ENCODE data around the gene NAA40. TPM values are rescaled to one million over a fixed set of nuclear protein-coding genes. Genes with fewer than 3 reads are reported as not detected.

Gene NAA40
- 10 to 100 TPM; 19.3 to 39.8 (median 32.1) TPM for polyA plus RNA-seq (ENCODE audit: insufficient read length in 4 of 4)

- peak; percentile 87 to 92 (median 90) for DNase-seq (ENCODE audit: low read depth in 4 of 4, low spot score in 3 of 4)
These were observed at the start of gene NAA40 for GRCh38 chr11:63938479-63939396. Gene NAA40, plus strand, starts transcription at chr11:63939002. Its CDS starts 95 bp downstream, at chr11:63939097.

GRCh38 chr11:63889344-63889743, 49.5 kb upstream of the NAA40 start:
- no peak for DNase-seq (ENCODE audit: low read depth in 4 of 4, low spot score in 3 of 4)

GRCh38 chr11:63890368-63890767, 48.4 kb upstream of the NAA40 start:
- DNase-seq (ENCODE audit: low read depth in 4 of 4, low spot score in 3 of 4): no peak

DNA sequence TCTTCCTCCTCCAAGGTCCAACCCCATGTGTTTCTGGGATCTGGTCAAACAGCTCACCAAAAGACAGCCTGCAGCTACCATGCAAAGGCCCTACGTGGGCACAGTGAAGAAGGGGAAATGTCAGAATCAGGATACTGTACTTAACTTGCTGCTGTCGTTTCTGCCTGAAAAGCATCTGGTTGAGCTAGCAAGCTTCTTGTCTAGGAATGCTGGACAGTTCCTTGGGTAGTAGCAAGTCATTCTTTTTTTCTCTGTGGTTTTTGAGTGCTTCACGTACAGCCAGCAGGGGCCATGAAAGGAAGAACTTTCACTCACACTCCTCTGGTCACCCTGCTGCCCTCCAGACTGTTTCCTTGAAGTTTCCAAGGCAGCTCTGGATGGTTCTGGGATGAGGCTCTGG, 46.6 kb upstream of the NAA40 start:
- DNase-seq (ENCODE audit: low read depth in 4 of 4, low spot score in 3 of 4): no peak

GRCh38 chr11:63893355-63893754, 45.4 kb upstream of the NAA40 start:
- DNase-seq (ENCODE audit: low read depth in 4 of 4, low spot score in 3 of 4): no peak

DNA sequence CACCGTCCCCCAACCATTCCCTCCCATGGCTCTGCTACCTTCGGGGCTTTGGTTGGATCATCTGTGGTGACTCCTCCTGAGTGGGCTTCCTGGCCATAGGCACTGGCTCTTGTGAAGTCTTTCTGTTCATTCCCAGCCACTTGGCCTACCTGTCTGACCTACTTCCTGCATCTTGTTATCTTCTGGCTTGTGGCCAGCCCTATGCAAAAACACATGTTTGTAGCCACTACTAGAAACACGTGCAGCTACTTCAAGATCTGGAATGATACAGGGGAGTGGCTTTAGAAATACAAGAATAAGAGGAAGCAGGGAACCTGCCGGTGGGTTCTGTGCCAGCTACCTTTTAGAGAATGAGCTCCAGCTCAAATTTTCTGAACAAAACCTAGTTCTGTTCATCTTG, 42.7 kb upstream of the NAA40 start:
- DNase-seq (ENCODE audit: low read depth in 4 of 4, low spot score in 3 of 4): no peak

DNA sequence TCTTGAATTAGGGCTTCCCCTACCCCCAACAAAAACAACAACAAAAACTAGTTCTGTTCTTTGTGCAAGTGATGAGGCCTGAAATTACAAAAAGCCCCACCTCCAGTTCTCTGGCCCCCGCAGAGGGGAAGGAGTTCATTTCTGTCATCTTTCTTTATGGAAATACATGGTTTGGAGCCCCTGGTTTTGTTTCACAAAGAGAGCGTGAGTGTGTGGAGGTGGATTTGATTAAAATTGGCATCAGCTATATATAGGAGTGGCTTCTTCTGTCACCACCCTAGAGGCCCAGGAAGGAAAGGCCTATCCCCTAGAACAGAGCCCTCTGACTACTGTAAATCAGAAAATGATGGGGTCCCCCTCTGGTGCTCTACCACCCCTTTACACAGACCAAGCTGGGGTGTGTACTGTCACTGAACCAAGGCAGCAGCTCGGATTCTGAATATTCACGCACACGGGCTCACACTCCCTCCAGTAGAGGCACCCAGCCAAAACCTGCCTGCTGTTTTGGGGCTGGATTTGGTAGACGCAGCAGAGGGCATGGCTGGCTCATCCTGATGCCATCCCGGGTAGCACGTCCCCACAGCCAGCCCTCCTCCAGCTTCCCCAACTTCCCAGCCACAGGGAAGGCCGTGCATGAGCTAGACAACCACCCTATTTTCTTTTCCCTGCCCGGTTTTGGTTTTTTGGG, 41.2 kb upstream of the NAA40 start:
- DNase-seq (ENCODE audit: low read depth in 4 of 4, low spot score in 3 of 4): no peak

- no peak for DNase-seq (ENCODE audit: low read depth in 4 of 4, low spot score in 3 of 4)
These were observed 37.1 kb upstream of the NAA40 start for GRCh38 chr11:63901660-63902059.

- DNase-seq (ENCODE audit: low read depth in 4 of 4, low spot score in 3 of 4): no peak
These were observed 34.9 kb upstream of the NAA40 start for GRCh38 chr11:63903884-63904283.

- no peak for DNase-seq (ENCODE audit: low read depth in 4 of 4, low spot score in 3 of 4)
These were observed 34.1 kb upstream of the NAA40 start for GRCh38 chr11:63904743-63905142.

DNA sequence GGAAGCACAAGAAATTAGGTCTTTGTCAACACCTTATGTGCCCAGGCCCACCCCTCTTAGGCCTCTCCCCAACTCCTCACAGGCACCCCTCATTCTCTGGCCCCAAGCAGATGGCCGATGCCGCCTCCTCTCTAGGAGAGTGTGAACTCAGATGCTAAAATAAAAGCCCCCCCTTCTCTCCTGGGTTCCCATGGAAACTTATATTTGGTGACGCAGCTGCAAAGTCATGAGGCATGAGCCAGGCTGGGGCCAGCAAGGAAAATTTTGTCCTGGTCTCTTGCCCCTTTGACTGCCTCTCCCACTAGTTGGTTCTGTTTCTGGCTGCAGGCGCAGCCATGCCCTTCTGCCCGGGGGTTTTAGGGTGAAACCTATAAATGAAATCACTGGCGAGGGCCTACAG, 33.6 kb upstream of the NAA40 start:
- no peak for DNase-seq (ENCODE audit: low read depth in 4 of 4, low spot score in 3 of 4)

DNA sequence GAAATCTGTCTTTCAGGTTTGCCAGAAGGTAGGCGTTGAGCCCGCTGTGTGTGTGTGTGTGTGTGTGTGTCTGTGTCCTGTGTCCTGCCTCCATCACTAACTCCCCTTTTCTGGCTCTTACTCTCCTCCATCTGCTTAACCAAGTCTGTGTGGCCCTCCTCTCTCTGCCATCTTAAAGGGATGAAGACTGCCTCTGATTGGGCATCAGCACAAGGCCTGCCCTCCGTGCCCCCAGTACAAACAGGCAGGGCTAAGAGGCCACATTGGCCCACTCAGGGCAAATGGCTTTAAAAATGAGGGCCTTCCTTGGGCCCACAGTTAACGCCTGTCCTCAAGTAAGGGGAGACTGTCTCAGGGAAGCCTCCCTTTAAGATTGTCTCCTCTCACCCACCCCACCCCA, 32.7 kb upstream of the NAA40 start:
- DNase-seq (ENCODE audit: low read depth in 4 of 4, low spot score in 3 of 4): no peak

- DNase-seq (ENCODE audit: low read depth in 4 of 4, low spot score in 3 of 4): no peak
These were observed 32.2 kb upstream of the NAA40 start for GRCh38 chr11:63906585-63906984.

DNA sequence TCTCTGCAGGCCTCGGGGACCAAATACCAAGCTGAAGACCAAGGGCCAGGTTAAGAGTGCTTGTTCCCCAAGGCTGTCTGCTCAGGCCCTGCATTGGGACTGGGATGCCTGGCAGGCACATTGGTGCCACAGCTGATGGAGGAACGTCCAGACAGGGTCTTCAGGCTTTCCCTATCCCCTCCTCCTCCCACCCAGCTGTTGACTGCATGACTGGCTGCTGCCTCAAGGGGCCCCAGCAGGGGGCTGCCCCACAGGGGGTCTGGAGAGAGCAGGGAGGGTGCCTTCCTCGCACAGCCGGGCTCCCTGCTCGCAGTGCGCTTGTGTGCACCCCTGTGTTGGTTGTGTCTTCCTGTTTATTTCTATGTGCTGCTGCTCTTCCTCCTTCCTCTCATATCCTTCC, 31.7 kb upstream of the NAA40 start:
- no peak for DNase-seq (ENCODE audit: low read depth in 4 of 4, low spot score in 3 of 4)

- no peak for DNase-seq (ENCODE audit: low read depth in 4 of 4, low spot score in 3 of 4)
These were observed 30.8 kb upstream of the NAA40 start for GRCh38 chr11:63907808-63908530.

GRCh38 chr11:63908631-63909401, 30.0 kb upstream of the NAA40 start:
- DNase-seq (ENCODE audit: low read depth in 4 of 4, low spot score in 3 of 4): no peak

- no peak for DNase-seq (ENCODE audit: low read depth in 4 of 4, low spot score in 3 of 4)
These were observed 29.0 kb upstream of the NAA40 start for GRCh38 chr11:63909591-63910506.

DNA sequence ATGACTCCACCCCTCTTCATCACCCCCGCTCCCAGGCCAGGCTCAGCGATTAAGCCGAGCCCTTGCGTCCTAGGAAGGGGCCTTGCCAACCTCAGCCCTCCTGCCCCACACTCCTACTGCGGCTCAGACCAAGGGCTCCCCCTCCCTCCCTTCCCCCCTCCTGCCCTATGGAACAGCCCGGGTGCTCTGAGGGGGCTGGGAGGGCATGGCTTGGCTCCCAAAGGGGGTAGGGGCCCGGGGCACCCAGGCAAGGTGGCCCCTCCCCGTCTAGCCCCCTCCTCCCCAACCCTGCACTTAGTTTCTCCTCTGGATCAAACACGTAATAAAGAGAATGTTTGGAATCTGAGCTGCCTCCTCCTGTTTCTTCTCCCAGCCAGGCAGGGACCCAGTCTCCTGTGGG, 28.1 kb upstream of the NAA40 start:
- no peak for DNase-seq (ENCODE audit: low read depth in 4 of 4, low spot score in 3 of 4)

DNA sequence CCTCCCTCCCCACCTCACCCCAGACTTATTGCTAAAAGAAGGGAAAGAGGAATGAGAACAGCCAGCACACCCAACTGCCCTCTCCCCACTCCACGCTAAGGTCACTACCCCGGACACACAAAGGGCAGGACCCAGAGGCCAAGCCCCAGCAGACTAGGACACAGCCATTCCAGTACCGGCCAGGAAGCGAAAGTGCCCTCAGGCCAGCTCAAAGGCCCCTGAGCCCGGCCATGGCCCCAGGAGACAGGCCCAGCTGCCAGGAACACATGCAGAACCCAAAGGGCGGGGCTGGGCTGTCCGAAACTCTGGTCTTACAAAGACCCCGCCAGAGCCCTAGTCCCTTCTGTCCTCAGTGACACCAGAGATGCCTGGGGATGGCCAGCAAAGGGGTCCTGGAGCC, 27.4 kb upstream of the NAA40 start:
- no peak for DNase-seq (ENCODE audit: low read depth in 4 of 4, low spot score in 3 of 4)

Measured in left renal pelvis (tissue), 4 donors.